ENCODE measurements around the gene NAV2. TPM values are rescaled to one million over a fixed set of nuclear protein-coding genes. Genes with fewer than 3 reads are reported as not detected.
A peak's percentile ranks its signal among the peaks of the same experiment; 100 is the strongest.

The NAV2 gene
- total RNA-seq, 4 donors from 2014 or later: 9.1 to 34.7 (median 22.2) TPM

- WGBS: 68% methylated on average over 3 of the region's 3 CpGs
Measured at GRCh38 chr11:19696073-19696472, 16.6 kb upstream of the NAV2 start.

GRCh38 chr11:19696904-19697303, 15.7 kb upstream of the NAV2 start:
- H3K4me1 ChIP-seq: no peaks in the 10 kb centered on the region
- H3K9me3 ChIP-seq: no peaks in the 10 kb centered on the region
- H3K4me3 ChIP-seq: no peak overlapping the region
- no peaks in the 10 kb centered on the region for H3K27me3 ChIP-seq
- TF ChIP-seq EP300 (IDR thresholded peaks at IDR 0.05): no peak
- DNase-seq (ENCODE audit: low spot score in 2 of 2): no peak
- no peaks in the 10 kb centered on the region for H3K36me3 ChIP-seq
- WGBS: 73% methylated on average over 4 of the region's 4 CpGs
- H3K27ac ChIP-seq: no peak overlapping the region

More at GRCh38 chr11:19696073-19696472, 16.6 kb upstream of the NAV2 start:
- DNase-seq (ENCODE audit: low spot score in 2 of 2): no peak
- Histone ChIP-seq H3K4me3 (no peak overlapping the region), H3K4me1 (no peaks in the 10 kb centered on the region), H3K27ac (no peak overlapping the region), H3K9me3 (no peaks in the 10 kb centered on the region), H3K27me3 (no peaks in the 10 kb centered on the region), H3K36me3 (no peaks in the 10 kb centered on the region)
- TF ChIP-seq POLR2A (IDR thresholded peaks at IDR 0.05) (no peak), EP300 (IDR thresholded peaks at IDR 0.05) (no peak), POLR2AphosphoS5 (IDR thresholded peaks at IDR 0.05) (no peak), CTCF (IDR thresholded peaks at IDR 0.05) (no peak)

- Histone ChIP-seq H3K4me1 (no peaks in the 10 kb centered on the region), H3K27ac (no peak overlapping the region), H3K4me3 (no peak overlapping the region), H3K9me3 (no peaks in the 10 kb centered on the region), H3K36me3 (no peaks in the 10 kb centered on the region), H3K27me3 (no peaks in the 10 kb centered on the region)
- DNase-seq (ENCODE audit: low spot score in 2 of 2): no peak
- TF ChIP-seq POLR2A (IDR thresholded peaks at IDR 0.05) (no peak), EP300 (IDR thresholded peaks at IDR 0.05) (no peak), CTCF (IDR thresholded peaks at IDR 0.05) (no peak), POLR2AphosphoS5 (IDR thresholded peaks at IDR 0.05) (no peak)
- WGBS: 53% methylated on average over 4 of the region's 4 CpGs
Measured at GRCh38 chr11:19697721-19698121, 14.9 kb upstream of the NAV2 start.

GRCh38 chr11:19698493-19699292, 13.9 kb upstream of the NAV2 start:
- Histone ChIP-seq H3K4me3 (no peak overlapping the region), H3K36me3 (no peaks in the 10 kb centered on the region), H3K27ac (peak overlapping the region; percentile 30), H3K27me3 (no peaks in the 10 kb centered on the region), H3K4me1 (no peaks in the 10 kb centered on the region), H3K9me3 (no peaks in the 10 kb centered on the region)
- peak; percentile 87 to 91 for DNase-seq (ENCODE audit: low spot score in 2 of 2)
- TF ChIP-seq CTCF (IDR thresholded peaks at IDR 0.05): no peak
- TF ChIP-seq EP300 (IDR thresholded peaks at IDR 0.05): no peak
- TF ChIP-seq POLR2A (IDR thresholded peaks at IDR 0.05): no peak
- TF ChIP-seq POLR2AphosphoS5 (IDR thresholded peaks at IDR 0.05): peak in 2 of 3 donors; percentile 90 to 96
- WGBS: 68% methylated on average over 8 of the region's 8 CpGs

GRCh38 chr11:19701421-19701820, 11.2 kb upstream of the NAV2 start:
- Histone ChIP-seq H3K4me3 (no peak overlapping the region), H3K27me3 (no peaks in the 10 kb centered on the region), H3K4me1 (no peaks in the 10 kb centered on the region), H3K27ac (peak overlapping the region; percentile 55), H3K9me3 (no peaks in the 10 kb centered on the region), H3K36me3 (no peaks in the 10 kb centered on the region)
- WGBS: 37% methylated on average over 2 of the region's 2 CpGs
- no peak for TF ChIP-seq EP300 (IDR thresholded peaks at IDR 0.05)
- no peak for TF ChIP-seq POLR2A (IDR thresholded peaks at IDR 0.05)
- no peak for TF ChIP-seq POLR2AphosphoS5 (IDR thresholded peaks at IDR 0.05)
- TF ChIP-seq CTCF (IDR thresholded peaks at IDR 0.05): no peak
- no peak for DNase-seq (ENCODE audit: low spot score in 2 of 2)
